ENCODE data around the gene RAB12.
"Not testable (repeated sequence)": the region's sequence is repeated elsewhere in the genome, so short reads cannot be mapped to it uniquely, and the experiment has no call there.

Gene RAB12

GRCh38 chr18:8631265-8631664 lies 22.0 kb downstream of the RAB12 start:
- TF ChIP-seq, protein P1, sequence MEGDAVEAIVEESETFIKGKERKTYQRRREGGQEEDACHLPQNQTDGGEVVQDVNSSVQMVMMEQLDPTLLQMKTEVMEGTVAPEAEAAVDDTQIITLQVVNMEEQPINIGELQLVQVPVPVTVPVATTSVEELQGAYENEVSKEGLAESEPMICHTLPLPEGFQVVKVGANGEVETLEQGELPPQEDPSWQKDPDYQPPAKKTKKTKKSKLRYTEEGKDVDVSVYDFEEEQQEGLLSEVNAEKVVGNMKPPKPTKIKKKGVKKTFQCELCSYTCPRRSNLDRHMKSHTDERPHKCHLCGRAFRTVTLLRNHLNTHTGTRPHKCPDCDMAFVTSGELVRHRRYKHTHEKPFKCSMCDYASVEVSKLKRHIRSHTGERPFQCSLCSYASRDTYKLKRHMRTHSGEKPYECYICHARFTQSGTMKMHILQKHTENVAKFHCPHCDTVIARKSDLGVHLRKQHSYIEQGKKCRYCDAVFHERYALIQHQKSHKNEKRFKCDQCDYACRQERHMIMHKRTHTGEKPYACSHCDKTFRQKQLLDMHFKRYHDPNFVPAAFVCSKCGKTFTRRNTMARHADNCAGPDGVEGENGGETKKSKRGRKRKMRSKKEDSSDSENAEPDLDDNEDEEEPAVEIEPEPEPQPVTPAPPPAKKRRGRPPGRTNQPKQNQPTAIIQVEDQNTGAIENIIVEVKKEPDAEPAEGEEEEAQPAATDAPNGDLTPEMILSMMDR (IDR thresholded peaks at IDR 0.05; ENCODE audit: low read depth, low read length), result no peak
- no peak overlapping the region for H3K4me3 ChIP-seq (ENCODE audit: low read depth, low read length)

DNA sequence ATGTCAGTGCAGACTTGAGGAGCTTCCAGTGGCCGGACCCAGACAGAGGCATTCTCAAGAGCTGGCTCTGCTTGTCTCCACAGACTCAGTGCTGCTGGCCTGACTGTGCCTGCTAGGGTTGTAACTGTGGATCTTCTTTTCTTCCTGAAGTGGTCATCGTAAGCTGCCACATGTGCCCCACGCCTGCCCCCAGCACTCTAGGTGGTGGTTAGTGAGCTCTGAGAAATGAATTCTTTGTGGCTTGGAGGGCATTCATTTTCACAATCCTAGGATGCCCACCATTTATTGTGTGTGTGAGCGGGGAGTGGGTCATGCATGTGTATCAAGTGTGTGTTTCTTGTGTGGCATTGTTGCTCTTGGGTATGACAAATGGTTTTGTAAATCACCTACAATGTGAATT lies 23.1 kb downstream of the RAB12 start:
- TF ChIP-seq, protein P1 (IDR thresholded peaks at IDR 0.05; ENCODE audit: low read depth, low read length), result no peak
- H3K4me3 ChIP-seq (ENCODE audit: low read depth, low read length), result no peak overlapping the region

GRCh38 chr18:8634508-8634907 lies 25.3 kb downstream of the RAB12 start:
- TF ChIP-seq, protein P1 (IDR thresholded peaks at IDR 0.05; ENCODE audit: low read depth, low read length), result no peak

GRCh38 chr18:8635087-8635486 lies 25.9 kb downstream of the RAB12 start:
- TF ChIP-seq, protein P1 (IDR thresholded peaks at IDR 0.05; ENCODE audit: low read depth, low read length), result no peak
- H3K4me3 ChIP-seq (ENCODE audit: low read depth, low read length), result no peak overlapping the region

More at GRCh38 chr18:8634508-8634907, 25.3 kb downstream of the RAB12 start:
- H3K4me3 ChIP-seq (ENCODE audit: low read depth, low read length), result no peak overlapping the region

- H3K4me3 ChIP-seq (ENCODE audit: low read depth, low read length), result no peak overlapping the region
- TF ChIP-seq, protein P1 (IDR thresholded peaks at IDR 0.05; ENCODE audit: low read depth, low read length), result no peak
Observed at GRCh38 chr18:8639762-8640161, 30.5 kb downstream of the RAB12 start.

DNA sequence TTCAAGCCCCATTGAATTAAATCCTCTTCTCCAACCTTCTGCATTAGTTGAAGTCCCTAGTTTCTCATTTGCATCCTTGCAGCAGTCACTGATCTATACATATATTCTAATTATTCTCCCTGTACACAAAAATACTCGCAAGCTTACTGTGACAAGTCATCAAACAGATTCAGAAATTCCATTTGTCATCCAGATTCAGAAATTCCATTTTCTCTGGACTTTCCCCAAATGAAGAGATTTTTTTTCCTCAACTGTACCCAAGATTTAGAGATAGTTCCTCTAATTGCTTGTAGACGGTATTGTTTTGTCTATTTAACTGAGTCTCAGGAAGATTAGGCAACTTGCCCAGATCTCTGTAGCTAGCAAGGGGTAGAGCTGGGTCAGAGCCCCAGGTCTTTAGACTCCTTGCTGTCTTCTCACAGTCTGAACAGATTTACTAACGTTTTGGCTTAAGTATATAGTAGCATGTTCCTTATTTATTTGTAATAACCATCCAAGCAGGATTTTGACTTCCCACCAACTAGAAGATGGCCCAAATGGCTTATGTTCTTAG lies 34.2 kb downstream of the RAB12 start:
- no peak overlapping the region for H3K4me3 ChIP-seq (ENCODE audit: low read depth, low read length)
- TF ChIP-seq, protein P1 (IDR thresholded peaks at IDR 0.05; ENCODE audit: low read depth, low read length), result no peak

- H3K4me3 ChIP-seq (ENCODE audit: low read depth, low read length), result not testable (repeated sequence)
Observed at GRCh38 chr18:8647359-8647758, 38.1 kb downstream of the RAB12 start.

GRCh38 chr18:8651478-8652261 lies 42.4 kb downstream of the RAB12 start:
- H3K4me3 ChIP-seq (ENCODE audit: low read depth, low read length), result not testable (repeated sequence)
